Stomach (tissue), 19 donors: ENCODE results near the gene NAPB. TPM values are rescaled to one million over a fixed set of nuclear protein-coding genes. Genes with fewer than 3 reads are reported as not detected.
"Not testable (repeated sequence)": the region's sequence is repeated elsewhere in the genome, so short reads cannot be mapped to it uniquely, and the experiment has no call there.

Source experiments
- DNase-seq, 2 donors: peaks; one replicate each; pipeline versions ENCODE4 v3.0.0 to v3.0.0-alpha.2; 2013 to 2019
- H3K27ac ChIP-seq, 5 donors: fragments of 200-600 bp in 4 of 5; sonication (generic) in 4 of 5; one replicate each; pipeline ENCODE4 v1.5.1; 2013 to 2019; ENCODE audit warnings: mild to moderate bottlenecking in 1 of 5, moderate library complexity in 1 of 5
- H3K27me3 ChIP-seq, 3 donors: fragments of 200-600 bp; sonication (generic); one replicate each; pipeline ENCODE4 v1.5.1; 2017 to 2019; ENCODE audit warnings: mixed run types in 1 of 3
- H3K36me3 ChIP-seq, 4 donors: fragments of 200-600 bp; sonication (generic); 1 replicate in 3 of 4; 2 replicates in 1 of 4; pipeline ENCODE4 v1.5.1; 2016 to 2019
- H3K4me1 ChIP-seq, 4 donors: fragments of 200-600 bp; sonication (generic); one replicate each; pipeline ENCODE4 v1.5.1; 2016 to 2019
- H3K4me3 ChIP-seq, 4 donors: fragments of 200-600 bp; sonication (generic) in 3 of 4; one replicate each; pipeline ENCODE4 v1.5.1; 2016 to 2019; ENCODE audit warnings: mild to moderate bottlenecking in 1 of 4
- H3K9me3 ChIP-seq, 4 donors: fragments of 200-600 bp; sonication (generic); one replicate each; pipeline ENCODE4 v1.5.1; 2016 to 2019
- EP300 ChIP-seq: sonication (generic); formaldehyde crosslinking; IDR thresholded peaks from one replicate; pipeline ENCODE4 v1.6.1; 2017; ENCODE audit warnings: antibody characterized with exemption
- POLR2A ChIP-seq, 4 donors: fragments of 450-650 bp; IDR thresholded peaks; one replicate each; pipeline ENCODE4 v1.6.1; 2016; ENCODE audit warnings: antibody characterized with exemption in 4 of 4, control low read depth in 2 of 4, mild to moderate bottlenecking in 1 of 4, moderate library complexity in 1 of 4
- POLR2AphosphoS5 ChIP-seq, 3 donors: sonication (generic); formaldehyde crosslinking; IDR thresholded peaks; one replicate each; pipeline ENCODE4 v1.6.1; 2016; ENCODE audit warnings: antibody characterized with exemption in 3 of 3
- WGBS, 5 donors: extraction: QIAGEN DNeasy Blood & Tissue Kit in 3 of 5; methylation state at CpG; one replicate each; pipeline versions ENCODE4 v1.1.5 to v1.1.7; 2013 to 2018; 5-methylcytosine and 5-hydroxymethylcytosine counted together
- intact Hi-C: fragments of 100-400 bp; cut with DNase I; formaldehyde crosslinking; loops from one replicate; pipeline ENCODE4 v1.15.1; 2023; ENCODE audit warnings: low total_unique reads
- long read RNA-seq, 10 donors: transcript quantifications; one replicate each; lab custom pipeline, GENCODE V29; 2026
- polyA plus RNA-seq, 3 donors: library from polyadenylated mRNA; stranded (reverse); fragments of 200-250 nt; gene quantifications; one replicate each; pipeline ENCODE4 v1.2.3, GENCODE V29; 2013
- total RNA-seq, 5 donors: library from RNA; depleted of rRNA; stranded (reverse); fragments of >200 nt; gene quantifications; one replicate each; pipeline versions ENCODE4 v1.1.0 to v1.2.3, GENCODE V29; 2014 to 2016
- TF ChIP-seq, protein P1 (sequence below), 7 experiments: fragments of 450-650 bp in 4 of 7; fragments of 200-600 bp in 3 of 7; sonication (generic) in 3 of 7; IDR thresholded peaks; one replicate each; pipeline ENCODE4 v1.5.1; 2016 to 2019; ENCODE audit warnings: antibody characterized with exemption in 7 of 7, control low read depth in 2 of 7, mild to moderate bottlenecking in 1 of 7
- donor health status: healthy with polysubstance abuse.
- donor health status: Bipolar disorder and iron deficiency.
- donor health status: healthy.

NAPB gene
- 10 to 100 TPM in 3 of 5 donors, 1 to 10 TPM in 1, under 1 TPM in 1; 0.58 to 33.5 (median 11.3) TPM for total RNA-seq
- polyA plus RNA-seq: 1 to 10 TPM; 5.0 to 6.6 (median 5.1) TPM
- long read RNA-seq, donor 1, partial matches to known transcripts: 0 of 1 reads
- long read RNA-seq, donor 1, other reads (novel, unspliced or antisense): 0 of 1 reads
- long read RNA-seq, donor 2, transcript NAPB-201 (11 exons, 3,837 nt): major isoform, 5 of 6 reads
- long read RNA-seq, donor 2, partial matches to known transcripts: 0 of 6 reads
- long read RNA-seq, donor 2, other reads (novel, unspliced or antisense): 0 of 6 reads
- long read RNA-seq, donor 3, partial matches to known transcripts: 0 of 3 reads
- long read RNA-seq, donor 3, other reads (novel, unspliced or antisense): 0 of 3 reads
- long read RNA-seq, donor 4, partial matches to known transcripts: 0 of 1 reads
- long read RNA-seq, donor 4, other reads (novel, unspliced or antisense): 0 of 1 reads
- long read RNA-seq, donor 5, partial matches to known transcripts: 0 of 2 reads
- long read RNA-seq, donor 5, other reads (novel, unspliced or antisense): 0 of 2 reads
- long read RNA-seq, donor 6, partial matches to known transcripts: 0 of 7 reads
- long read RNA-seq, donor 6, other reads (novel, unspliced or antisense): 0 of 7 reads
- long read RNA-seq, donor 7, partial matches to known transcripts: 0 of 2 reads
- long read RNA-seq, donor 7, other reads (novel, unspliced or antisense): 0 of 2 reads
- long read RNA-seq, donor 8: 0 reads
- long read RNA-seq, donor 9, partial matches to known transcripts: 0 of 2 reads
- long read RNA-seq, donor 9, other reads (novel, unspliced or antisense): 0 of 2 reads
- long read RNA-seq, donor 10, partial matches to known transcripts: 0 of 1 reads
- long read RNA-seq, donor 10, other reads (novel, unspliced or antisense): 0 of 1 reads

DNA sequence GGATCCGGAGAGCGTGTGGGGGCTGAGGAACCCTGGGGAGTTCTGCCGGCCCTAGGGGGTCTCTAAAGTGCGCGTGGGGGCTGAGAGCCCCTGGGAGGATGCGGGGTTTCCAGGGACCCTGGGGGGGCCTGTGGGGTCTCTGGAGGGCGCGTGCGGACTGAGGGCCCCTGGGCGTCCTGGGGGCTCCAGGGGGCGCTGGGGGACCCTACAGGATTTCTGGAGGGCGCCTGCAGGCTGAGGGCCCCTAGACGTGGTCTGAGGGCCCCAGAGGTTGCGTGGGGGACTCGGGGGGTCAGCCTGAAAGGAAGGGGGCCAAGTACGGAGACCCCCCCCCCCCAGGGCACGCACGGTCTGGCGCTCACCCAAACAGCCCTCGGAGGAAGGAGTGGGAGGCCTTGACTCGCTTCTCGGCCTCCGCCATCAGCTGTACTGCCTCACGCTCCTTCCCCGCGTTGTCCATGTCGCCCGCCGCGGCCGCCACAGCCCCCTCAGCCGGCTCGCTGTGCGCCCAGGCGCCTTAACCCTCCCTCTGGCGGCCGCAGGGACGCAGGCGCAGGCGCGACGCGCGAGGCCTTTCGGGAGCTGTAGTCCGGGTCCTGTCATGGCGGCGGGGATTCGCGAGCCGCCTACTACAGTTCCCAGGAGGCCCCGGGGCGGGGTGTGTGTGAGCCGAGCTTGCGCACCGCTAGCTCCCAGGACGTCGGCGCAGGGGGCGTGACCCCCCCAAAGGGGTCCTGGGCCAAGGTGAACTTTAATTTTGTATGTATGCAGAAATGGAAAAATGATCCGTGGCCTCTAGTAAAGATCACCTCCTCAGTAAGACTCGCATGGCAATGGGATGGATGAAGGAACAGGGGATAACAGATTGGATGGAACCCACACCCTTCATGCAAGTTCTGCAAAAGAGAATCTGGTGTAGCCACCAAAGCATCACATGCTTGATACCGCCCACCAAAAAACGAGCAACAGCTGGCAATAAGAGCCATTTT lies at the start of gene NAPB:
NAPB (minus strand) TSS at position 546 of the 989 bp plus-strand sequence; CDS start at position 460, 86 bp downstream.
- peaks cover 7 to 47% (median 24%) of the 10 kb centered on the region in 4 donors for H3K4me1 ChIP-seq
- WGBS, 5 donors: 0 to 1% (median 0%) methylated on average over 13 to 64 of the region's 64 CpGs
- H3K27me3 ChIP-seq: peaks cover 0 to 6% (median 0%) of the 10 kb centered on the region in 3 donors
- no peaks in the 10 kb centered on the region for H3K9me3 ChIP-seq
- DNase-seq: peak; percentile 94 to 98
- TF ChIP-seq, protein P1, sequence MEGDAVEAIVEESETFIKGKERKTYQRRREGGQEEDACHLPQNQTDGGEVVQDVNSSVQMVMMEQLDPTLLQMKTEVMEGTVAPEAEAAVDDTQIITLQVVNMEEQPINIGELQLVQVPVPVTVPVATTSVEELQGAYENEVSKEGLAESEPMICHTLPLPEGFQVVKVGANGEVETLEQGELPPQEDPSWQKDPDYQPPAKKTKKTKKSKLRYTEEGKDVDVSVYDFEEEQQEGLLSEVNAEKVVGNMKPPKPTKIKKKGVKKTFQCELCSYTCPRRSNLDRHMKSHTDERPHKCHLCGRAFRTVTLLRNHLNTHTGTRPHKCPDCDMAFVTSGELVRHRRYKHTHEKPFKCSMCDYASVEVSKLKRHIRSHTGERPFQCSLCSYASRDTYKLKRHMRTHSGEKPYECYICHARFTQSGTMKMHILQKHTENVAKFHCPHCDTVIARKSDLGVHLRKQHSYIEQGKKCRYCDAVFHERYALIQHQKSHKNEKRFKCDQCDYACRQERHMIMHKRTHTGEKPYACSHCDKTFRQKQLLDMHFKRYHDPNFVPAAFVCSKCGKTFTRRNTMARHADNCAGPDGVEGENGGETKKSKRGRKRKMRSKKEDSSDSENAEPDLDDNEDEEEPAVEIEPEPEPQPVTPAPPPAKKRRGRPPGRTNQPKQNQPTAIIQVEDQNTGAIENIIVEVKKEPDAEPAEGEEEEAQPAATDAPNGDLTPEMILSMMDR (IDR thresholded peaks at IDR 0.05): peak in 5 of 7 experiments; percentile 45 to 82 (median 61)
- no peak for TF ChIP-seq EP300
- TF ChIP-seq POLR2A (IDR thresholded peaks at IDR 0.05): peak in 2 of 4 donors; percentile 43 to 60
- TF ChIP-seq POLR2AphosphoS5 (IDR thresholded peaks at IDR 0.05): peak; percentile 90 to 97 (median 95)
- peak within 1 kb of the TSS; percentile 79 to 98 (median 83) for H3K4me3 ChIP-seq
- H3K27ac ChIP-seq: peak within 1 kb of the TSS; percentile 91 to 94 (median 93)
- no peaks in the 10 kb centered on the region for H3K36me3 ChIP-seq
- intact Hi-C loops: no loop called here

DNA sequence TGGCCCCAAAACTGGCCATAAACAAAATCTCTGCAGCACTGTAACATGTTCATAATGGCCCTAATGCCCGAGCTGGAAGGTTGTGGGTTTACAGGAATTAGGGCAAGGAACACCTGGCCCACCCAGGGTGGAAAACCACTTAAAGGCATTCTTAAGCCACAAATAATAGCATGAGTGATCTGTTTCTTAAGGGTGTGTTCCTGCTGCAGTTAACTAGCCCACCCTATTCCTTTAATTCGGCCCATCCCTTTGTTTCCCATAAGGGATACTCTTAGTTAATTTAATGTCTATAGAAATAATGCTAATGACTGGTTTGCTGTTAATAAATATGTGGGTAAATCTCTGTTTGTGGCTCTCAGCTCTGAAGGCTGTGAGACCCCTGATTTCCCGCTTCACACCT lies 45.7 kb upstream of the NAPB start:
- 74 to 91% (median 77%) methylated on average over 3 of the region's 3 CpGs for WGBS, 5 donors
- H3K36me3 ChIP-seq, H3K4me3 ChIP-seq, H3K27ac ChIP-seq, H3K4me1 ChIP-seq, intact Hi-C loops, H3K27me3 ChIP-seq, DNase-seq: not testable (repeated sequence)
- peaks cover 5 to 27% (median 19%) of the 10 kb centered on the region in 4 donors for H3K9me3 ChIP-seq

DNA sequence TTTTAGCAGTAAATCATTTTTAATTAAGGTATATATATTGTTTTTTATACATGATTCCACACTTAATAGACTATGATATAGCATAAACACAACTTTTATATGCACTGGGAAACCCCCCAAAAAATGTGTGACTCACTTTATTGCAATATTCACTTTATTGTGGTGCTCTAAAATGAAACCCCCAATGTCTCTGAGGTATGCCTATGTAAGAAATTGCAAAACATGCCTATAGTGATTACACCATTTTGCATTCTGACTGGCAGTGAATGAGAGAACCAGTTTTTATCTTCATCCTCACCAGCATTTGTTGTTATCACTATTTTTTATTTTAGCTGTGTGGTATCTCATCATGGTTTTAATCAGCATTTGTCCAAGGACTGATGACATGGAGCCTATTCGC lies 39.9 kb upstream of the NAPB start:
- H3K4me3 ChIP-seq: no peak overlapping the region
- intact Hi-C loops: no loop called here

More for the DNA sequence above, 39.9 kb upstream of the NAPB start:
- TF ChIP-seq POLR2AphosphoS5 (IDR thresholded peaks at IDR 0.05) (no peak), POLR2A (IDR thresholded peaks at IDR 0.05) (no peak), EP300 (no peak)
- TF ChIP-seq, protein P1 (IDR thresholded peaks at IDR 0.05): no peak
- 42 to 96% (median 92%) methylated on average over 1 of the region's 1 CpG for WGBS, 5 donors
- Histone ChIP-seq H3K36me3 (no peaks in the 10 kb centered on the region), H3K9me3 (peaks cover 0 to 9% (median 5%) of the 10 kb centered on the region in 4 donors), H3K4me1 (peaks cover 0 to 6% (median 0%) of the 10 kb centered on the region in 4 donors), H3K27ac (no peak overlapping the region), H3K27me3 (no peaks in the 10 kb centered on the region)
- no peak for DNase-seq
